ENCODE results near the gene SCN2B.

Gene SCN2B

DNA sequence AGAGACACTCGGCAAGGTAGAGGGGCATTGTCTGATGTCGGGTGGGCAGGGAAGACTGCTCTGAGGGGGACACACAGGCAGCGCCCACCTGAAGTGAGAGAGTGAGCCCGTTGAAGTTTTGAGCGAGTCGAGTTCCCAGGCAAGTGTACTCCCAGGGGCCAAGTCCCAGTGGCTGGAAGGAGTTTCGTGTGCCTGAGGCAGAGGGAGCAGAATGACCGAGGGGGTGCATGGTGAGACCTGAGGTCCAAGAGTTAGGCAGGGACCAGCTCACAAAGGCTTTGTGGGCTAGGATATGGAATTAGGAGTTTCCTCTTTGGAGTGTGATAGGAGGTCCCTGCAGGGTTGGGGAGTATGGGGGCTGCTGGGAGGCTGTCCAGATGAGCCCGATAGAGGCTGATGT is 6.2 kb downstream of the SCN2B start:
- Histone ChIP-seq H3K27me3 (replicated peaks; ENCODE audit: insufficient read depth, low read length) (peaks cover 88% of the 10 kb centered on the region), H3K4me1 (ENCODE audit: low read length) (no peaks in the 10 kb centered on the region), H3F3A (ENCODE audit: insufficient read depth, low read length) (no peaks in the 10 kb centered on the region), H3K79me2 (ENCODE audit: low read length) (no peaks in the 10 kb centered on the region), H3K9me2 (replicated peaks; ENCODE audit: insufficient read depth, low read length) (no peaks in the 10 kb centered on the region), H4K20me1 (ENCODE audit: insufficient read depth, low read length) (no peaks in the 10 kb centered on the region), H3K9me3 (replicated peaks; ENCODE audit: insufficient read depth, low read length) (no peaks in the 10 kb centered on the region), H3K4me2 (ENCODE audit: low read depth, low read length) (no peak overlapping the region), H2AFZ (ENCODE audit: low read length) (no peak overlapping the region), H3K27ac (ENCODE audit: low read length) (no peak overlapping the region), H3K4me3 (ENCODE audit: low read length) (no peak overlapping the region), H3K9ac (ENCODE audit: low read length) (no peak overlapping the region), H3K36me3 (replicated peaks; ENCODE audit: insufficient read depth, low read length) (no peaks in the 10 kb centered on the region)
- DNase-seq = no peak
- TF ChIP-seq EZH2phosphoT487 (IDR thresholded peaks at IDR 0.05; ENCODE audit: low read length) (no peak), CTCF (IDR thresholded peaks at IDR 0.05; ENCODE audit: low read length) (no peak)

GRCh38 chr11:118169300-118170140 is 6.9 kb downstream of the SCN2B start:
- no peak for DNase-seq
- no peaks in the 10 kb centered on the region for H3K9me2 ChIP-seq (replicated peaks; ENCODE audit: insufficient read depth, low read length)
- H3K4me2 ChIP-seq (ENCODE audit: low read depth, low read length) = no peak overlapping the region
- no peaks in the 10 kb centered on the region for H3K4me1 ChIP-seq (ENCODE audit: low read length)
- no peak overlapping the region for H3K9ac ChIP-seq (ENCODE audit: low read length)
- H3K9me3 ChIP-seq (replicated peaks; ENCODE audit: insufficient read depth, low read length) = no peaks in the 10 kb centered on the region
- H2AFZ ChIP-seq (ENCODE audit: low read length) = no peak overlapping the region
- H3F3A ChIP-seq (ENCODE audit: insufficient read depth, low read length) = no peaks in the 10 kb centered on the region
- H3K27me3 ChIP-seq (replicated peaks; ENCODE audit: insufficient read depth, low read length) = peaks cover 87% of the 10 kb centered on the region
- H3K36me3 ChIP-seq (replicated peaks; ENCODE audit: insufficient read depth, low read length) = no peaks in the 10 kb centered on the region
- no peak overlapping the region for H3K4me3 ChIP-seq (ENCODE audit: low read length)
- H3K79me2 ChIP-seq (ENCODE audit: low read length) = no peaks in the 10 kb centered on the region
- no peaks in the 10 kb centered on the region for H4K20me1 ChIP-seq (ENCODE audit: insufficient read depth, low read length)
- TF ChIP-seq EZH2phosphoT487 (IDR thresholded peaks at IDR 0.05; ENCODE audit: low read length) = no peak
- no peak for TF ChIP-seq CTCF (IDR thresholded peaks at IDR 0.05; ENCODE audit: low read length)
- no peak for TF ChIP-seq EZH2 (optimal IDR thresholded peaks at IDR 0.05; ENCODE audit: low read depth, low read length)
- H3K27ac ChIP-seq (ENCODE audit: low read length) = no peak overlapping the region

GRCh38 chr11:118168751-118169150 is 7.7 kb downstream of the SCN2B start:
- Histone ChIP-seq H3K9me2 (replicated peaks; ENCODE audit: insufficient read depth, low read length) (no peaks in the 10 kb centered on the region), H3K9me3 (replicated peaks; ENCODE audit: insufficient read depth, low read length) (no peaks in the 10 kb centered on the region), H3K4me1 (ENCODE audit: low read length) (no peaks in the 10 kb centered on the region), H4K20me1 (ENCODE audit: insufficient read depth, low read length) (no peaks in the 10 kb centered on the region), H3K27ac (ENCODE audit: low read length) (no peak overlapping the region), H3K36me3 (replicated peaks; ENCODE audit: insufficient read depth, low read length) (no peaks in the 10 kb centered on the region), H2AFZ (ENCODE audit: low read length) (no peak overlapping the region), H3K79me2 (ENCODE audit: low read length) (no peaks in the 10 kb centered on the region), H3K4me2 (ENCODE audit: low read depth, low read length) (no peak overlapping the region), H3K9ac (ENCODE audit: low read length) (no peak overlapping the region), H3K27me3 (replicated peaks; ENCODE audit: insufficient read depth, low read length) (peaks cover 91% of the 10 kb centered on the region), H3K4me3 (ENCODE audit: low read length) (no peak overlapping the region), H3F3A (ENCODE audit: insufficient read depth, low read length) (no peaks in the 10 kb centered on the region)
- no peak for DNase-seq
- TF ChIP-seq EZH2 (optimal IDR thresholded peaks at IDR 0.05; ENCODE audit: low read depth, low read length) (no peak), EZH2phosphoT487 (IDR thresholded peaks at IDR 0.05; ENCODE audit: low read length) (no peak), CTCF (IDR thresholded peaks at IDR 0.05; ENCODE audit: low read length) (no peak)
